Astrocyte (in vitro differentiated cells and primary cell): ENCODE measurements around the gene B4GALNT3. TPM values are rescaled to one million over a fixed set of nuclear protein-coding genes. Genes with fewer than 3 reads are reported as not detected.

Experiments used
- DNase-seq: peaks from one replicate; pipeline ENCODE4 v3.0.0-alpha.2; 2010; ENCODE audit warnings: low read depth
- FAIRE-seq: peaks from 2 replicates; lab custom pipeline; 2011; peaks lifted over from hg19 to GRCh38; lab: Jason Lieb, UNC
- H2AFZ ChIP-seq: 2 replicates; pipeline ENCODE4 v1.6.0; 2012; ENCODE audit warnings: low read depth, low read length, inconsistent platforms
- H3K27ac ChIP-seq: 2 replicates; pipeline ENCODE4 v1.5.1; 2011; ENCODE audit warnings: low read depth, low read length, inconsistent platforms
- H3K27me3 ChIP-seq: 2 replicates; pipeline ENCODE4 v1.6.0; 2011; ENCODE audit warnings: low read length, inconsistent platforms; ENCODE audit not compliant: insufficient read depth
- H3K36me3 ChIP-seq: 2 replicates; pipeline ENCODE4 v1.5.1; 2011; ENCODE audit warnings: low read length, inconsistent platforms; ENCODE audit not compliant: insufficient read depth
- H3K4me1 ChIP-seq: 2 replicates; pipeline ENCODE4 v1.5.1; 2011; ENCODE audit warnings: low read length, inconsistent platforms; ENCODE audit not compliant: insufficient read depth
- H3K4me2 ChIP-seq: 2 replicates; pipeline ENCODE4 v1.6.0; 2012; ENCODE audit warnings: low read length, inconsistent platforms
- H3K4me3 ChIP-seq: 2 replicates; pipeline ENCODE4 v1.5.1; 2011; ENCODE audit warnings: low read depth, mild to moderate bottlenecking, low read length, inconsistent platforms; ENCODE audit not compliant: insufficient read depth
- H3K79me2 ChIP-seq: 2 replicates; pipeline ENCODE4 v1.6.0; 2012; ENCODE audit warnings: mild to moderate bottlenecking, low read length, inconsistent platforms; ENCODE audit not compliant: insufficient read depth
- H3K9ac ChIP-seq: 2 replicates; pipeline ENCODE4 v1.6.0; 2012; ENCODE audit warnings: mild to moderate bottlenecking, low read length, inconsistent platforms
- H3K9me3 ChIP-seq: 2 replicates; pipeline ENCODE4 v1.5.1; 2012; ENCODE audit warnings: low read depth, mild to moderate bottlenecking, low read length, inconsistent platforms; ENCODE audit not compliant: insufficient read depth
- H4K20me1 ChIP-seq: 2 replicates; pipeline ENCODE4 v1.6.0; 2012; ENCODE audit warnings: low read length, inconsistent platforms; ENCODE audit not compliant: insufficient read depth
- H3K27ac Mint-ChIP-seq: one replicate; pipeline ENCODE4 v1.8.0; 2021; ENCODE audit warnings: mild to moderate bottlenecking, mixed read lengths; ENCODE audit not compliant: unreplicated experiment
- H3K27me3 Mint-ChIP-seq: one replicate; pipeline ENCODE4 v1.8.0; 2021; ENCODE audit warnings: low read depth, mixed read lengths; ENCODE audit not compliant: unreplicated experiment
- H3K36me3 Mint-ChIP-seq: one replicate; pipeline ENCODE4 v1.8.0; 2021; ENCODE audit warnings: low read depth, mixed read lengths; ENCODE audit not compliant: unreplicated experiment
- H3K4me1 Mint-ChIP-seq: one replicate; pipeline ENCODE4 v1.8.0; 2021; ENCODE audit warnings: low read depth, mixed read lengths; ENCODE audit not compliant: unreplicated experiment
- H3K4me3 Mint-ChIP-seq: one replicate; pipeline ENCODE4 v1.8.0; 2021; ENCODE audit warnings: mild to moderate bottlenecking, moderate library complexity, mixed read lengths; ENCODE audit not compliant: unreplicated experiment
- H3K9me3 Mint-ChIP-seq: one replicate; pipeline ENCODE4 v1.8.0; 2021; ENCODE audit warnings: mild to moderate bottlenecking, mixed read lengths; ENCODE audit not compliant: unreplicated experiment
- EZH2 ChIP-seq: IDR thresholded peaks from 2 replicates; pipeline ENCODE4 v1.6.1; 2012; ENCODE audit warnings: mild to moderate bottlenecking, low read length, inconsistent platforms; ENCODE audit not compliant: insufficient read depth
- total RNA-seq: library from RNA; stranded (reverse); gene quantifications from 2 replicates; pipeline ENCODE4 v1.2.1, GENCODE V29; 2021
- TF ChIP-seq, protein P1 (sequence below): IDR thresholded peaks from 2 replicates; pipeline ENCODE4 v1.5.1; 2011; ENCODE audit warnings: low read depth, mild to moderate bottlenecking, inconsistent platforms, low read length, moderate library complexity; ENCODE audit not compliant: insufficient read depth

Gene B4GALNT3
- total RNA-seq, 1 donor from 2014 or later = 3.6 TPM

DNA sequence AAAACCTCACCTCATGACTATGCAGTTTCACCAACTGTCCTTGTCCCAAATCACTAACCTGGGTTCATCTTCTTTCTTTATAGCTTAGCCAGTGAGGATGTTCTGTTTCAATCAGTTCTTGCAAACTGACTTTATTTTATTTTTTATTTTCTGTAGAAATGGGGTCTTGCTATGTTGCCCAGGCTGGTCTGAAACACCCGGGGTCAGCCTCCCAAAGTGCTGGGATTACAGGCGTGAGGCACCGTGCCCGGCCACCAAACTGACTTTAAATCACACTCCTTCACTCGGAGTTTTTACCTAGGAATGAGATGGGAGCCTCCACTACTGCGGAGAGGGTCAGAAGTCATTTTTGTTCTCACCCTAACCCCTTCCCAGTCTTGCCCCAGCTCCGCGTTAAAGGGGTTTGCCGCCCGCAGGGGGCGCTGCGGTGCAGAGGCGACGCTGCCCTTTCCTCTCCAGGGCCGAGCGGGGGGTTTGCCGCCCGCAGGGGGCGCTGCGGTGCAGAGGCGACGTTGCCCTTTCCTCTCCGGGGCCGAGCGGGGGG is 7.0 kb upstream of the B4GALNT3 start:
- H3K4me1 ChIP-seq = no peaks in the 10 kb centered on the region
- H3K36me3 Mint-ChIP-seq = no peaks in the 10 kb centered on the region
- no peaks in the 10 kb centered on the region for H3K4me1 Mint-ChIP-seq
- H3K79me2 ChIP-seq = no peaks in the 10 kb centered on the region
- TF ChIP-seq EZH2 = no peak
- TF ChIP-seq, protein P1, sequence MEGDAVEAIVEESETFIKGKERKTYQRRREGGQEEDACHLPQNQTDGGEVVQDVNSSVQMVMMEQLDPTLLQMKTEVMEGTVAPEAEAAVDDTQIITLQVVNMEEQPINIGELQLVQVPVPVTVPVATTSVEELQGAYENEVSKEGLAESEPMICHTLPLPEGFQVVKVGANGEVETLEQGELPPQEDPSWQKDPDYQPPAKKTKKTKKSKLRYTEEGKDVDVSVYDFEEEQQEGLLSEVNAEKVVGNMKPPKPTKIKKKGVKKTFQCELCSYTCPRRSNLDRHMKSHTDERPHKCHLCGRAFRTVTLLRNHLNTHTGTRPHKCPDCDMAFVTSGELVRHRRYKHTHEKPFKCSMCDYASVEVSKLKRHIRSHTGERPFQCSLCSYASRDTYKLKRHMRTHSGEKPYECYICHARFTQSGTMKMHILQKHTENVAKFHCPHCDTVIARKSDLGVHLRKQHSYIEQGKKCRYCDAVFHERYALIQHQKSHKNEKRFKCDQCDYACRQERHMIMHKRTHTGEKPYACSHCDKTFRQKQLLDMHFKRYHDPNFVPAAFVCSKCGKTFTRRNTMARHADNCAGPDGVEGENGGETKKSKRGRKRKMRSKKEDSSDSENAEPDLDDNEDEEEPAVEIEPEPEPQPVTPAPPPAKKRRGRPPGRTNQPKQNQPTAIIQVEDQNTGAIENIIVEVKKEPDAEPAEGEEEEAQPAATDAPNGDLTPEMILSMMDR = no peak
- no peak overlapping the region for H3K27ac ChIP-seq
- H3K4me3 Mint-ChIP-seq = no peak overlapping the region
- H3K9ac ChIP-seq = no peak overlapping the region
- no peak overlapping the region for H3K4me2 ChIP-seq
- H3K36me3 ChIP-seq = no peaks in the 10 kb centered on the region
- H3K27ac Mint-ChIP-seq = no peak overlapping the region
- H3K9me3 Mint-ChIP-seq = peaks cover 2% of the 10 kb centered on the region
- H3K9me3 ChIP-seq = no peaks in the 10 kb centered on the region
- FAIRE-seq = no peak
- H3K27me3 ChIP-seq = peaks cover 26% of the 10 kb centered on the region
- no peak overlapping the region for H2AFZ ChIP-seq
- H3K4me3 ChIP-seq = no peak overlapping the region
- DNase-seq = no peak
- peaks cover 30% of the 10 kb centered on the region for H3K27me3 Mint-ChIP-seq
- no peaks in the 10 kb centered on the region for H4K20me1 ChIP-seq

DNA sequence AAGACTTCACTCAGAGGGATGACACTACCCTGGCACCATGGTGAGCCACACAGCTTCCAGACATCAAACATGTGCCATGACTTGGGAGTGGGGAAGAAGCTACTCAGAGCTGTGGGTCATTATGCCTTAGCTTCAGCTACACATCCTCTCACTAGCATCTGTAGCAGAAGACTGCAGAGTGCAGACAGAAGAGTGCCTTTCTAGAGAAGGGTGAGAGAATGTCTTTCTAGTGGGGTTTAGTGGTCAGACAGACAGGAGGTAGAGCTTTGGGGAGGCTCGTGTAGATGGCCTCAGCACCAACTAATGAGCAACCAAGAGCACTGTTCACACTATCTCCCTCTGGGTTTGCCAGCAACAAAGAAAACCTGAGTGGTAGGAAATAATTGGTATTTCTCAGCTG is 4.9 kb upstream of the B4GALNT3 start:
- Histone ChIP-seq H3K9me3 (no peaks in the 10 kb centered on the region), H3K9ac (no peak overlapping the region), H3K4me3 (no peak overlapping the region), H3K4me2 (no peak overlapping the region), H3K36me3 (no peaks in the 10 kb centered on the region), H3K27me3 (peaks cover 39% of the 10 kb centered on the region), H3K27ac (no peak overlapping the region), H3K79me2 (no peaks in the 10 kb centered on the region), H3K4me1 (peaks cover 5% of the 10 kb centered on the region), H4K20me1 (no peaks in the 10 kb centered on the region), H2AFZ (no peak overlapping the region)
- H3K4me1 Mint-ChIP-seq = no peaks in the 10 kb centered on the region
- no peak overlapping the region for H3K27ac Mint-ChIP-seq
- no peak overlapping the region for H3K4me3 Mint-ChIP-seq
- no peaks in the 10 kb centered on the region for H3K36me3 Mint-ChIP-seq
- TF ChIP-seq, protein P1 = no peak
- no peak for TF ChIP-seq EZH2
- H3K9me3 Mint-ChIP-seq = peaks cover 2% of the 10 kb centered on the region
- FAIRE-seq = no peak
- no peak for DNase-seq
- H3K27me3 Mint-ChIP-seq = peaks cover 44% of the 10 kb centered on the region

DNA sequence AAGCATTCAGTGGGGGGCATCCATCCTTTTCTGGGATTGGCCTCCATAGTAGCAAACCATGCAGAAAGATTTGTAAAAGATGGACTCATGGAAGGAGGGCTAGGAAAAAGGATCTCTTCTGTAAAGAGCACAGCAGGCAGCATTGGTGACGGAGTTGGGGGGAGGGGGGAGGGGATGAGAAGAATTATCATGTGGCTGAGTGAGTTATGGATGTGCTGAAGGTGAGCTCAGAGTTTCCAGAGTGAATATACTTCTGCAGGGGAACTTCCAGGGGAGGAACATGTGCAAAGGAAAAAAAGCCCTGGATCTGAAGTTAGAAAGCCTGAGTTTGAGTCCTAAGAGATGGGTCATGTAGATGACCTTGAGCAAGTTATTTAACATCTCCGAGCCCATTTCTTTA is 3.9 kb upstream of the B4GALNT3 start:
- no peak overlapping the region for H2AFZ ChIP-seq
- Mint-ChIP-seq H3K27ac (no peak overlapping the region), H3K27me3 (peaks cover 44% of the 10 kb centered on the region), H3K36me3 (no peaks in the 10 kb centered on the region), H3K9me3 (peaks cover 2% of the 10 kb centered on the region), H3K4me1 (no peaks in the 10 kb centered on the region), H3K4me3 (no peak overlapping the region)
- no peak overlapping the region for H3K4me3 ChIP-seq
- TF ChIP-seq, protein P1 = no peak
- TF ChIP-seq EZH2 = no peak
- no peaks in the 10 kb centered on the region for H4K20me1 ChIP-seq
- H3K79me2 ChIP-seq = no peaks in the 10 kb centered on the region
- no peak overlapping the region for H3K4me2 ChIP-seq
- no peak overlapping the region for H3K9ac ChIP-seq
- FAIRE-seq (no peak), DNase-seq (no peak)
- no peaks in the 10 kb centered on the region for H3K36me3 ChIP-seq
- no peak overlapping the region for H3K27ac ChIP-seq
- no peaks in the 10 kb centered on the region for H3K9me3 ChIP-seq
- H3K4me1 ChIP-seq = peaks cover 5% of the 10 kb centered on the region
- peaks cover 40% of the 10 kb centered on the region for H3K27me3 ChIP-seq
